Upper lobe of right lung (tissue), 1 donor: ENCODE data around the gene FOXP3. TPM values are rescaled to one million over a fixed set of nuclear protein-coding genes. Genes with fewer than 3 reads are reported as not detected.
"Not testable (repeated sequence)": the region's sequence is repeated elsewhere in the genome, so short reads cannot be mapped to it uniquely, and the experiment has no call there.

Experiments
- ATAC-seq: fragments of 200-7000 bp; cut with Tn5 transposase; one replicate; pipeline ENCODE4 v1.9.1; 2020; ENCODE audit warnings: mild to moderate bottlenecking, moderate library complexity
- DNase-seq: peaks from one replicate; pipeline ENCODE4 v3.0.0-alpha.2; 2020
- H3K27ac ChIP-seq: fragments of 200-600 bp; one replicate; pipeline ENCODE4 v1.8.0; 2022
- H3K27me3 ChIP-seq: fragments of 200-600 bp; one replicate; pipeline ENCODE4 v1.8.0; 2022; ENCODE audit warnings: mild to moderate bottlenecking
- H3K36me3 ChIP-seq: fragments of 200-600 bp; one replicate; pipeline ENCODE4 v1.8.0; 2022
- H3K4me1 ChIP-seq: fragments of 200-600 bp; one replicate; pipeline ENCODE4 v1.8.0; 2022
- H3K4me3 ChIP-seq: fragments of 200-600 bp; one replicate; pipeline ENCODE4 v1.8.0; 2022; ENCODE audit warnings: mild to moderate bottlenecking
- H3K9me3 ChIP-seq: fragments of 200-600 bp; one replicate; pipeline ENCODE4 v1.8.0; 2022
- CTCF ChIP-seq: fragments of 200-600 bp; IDR thresholded peaks from one replicate; pipeline ENCODE4 v1.8.0; 2022; ENCODE audit warnings: antibody characterized with exemption
- intact Hi-C: fragments of 100-400 bp; cut with DNase I; formaldehyde crosslinking; loops from one replicate; pipeline ENCODE4 v1.11.0; 2022
- long read RNA-seq: library from polyadenylated mRNA; unstranded; transcript quantifications from one replicate; pipeline ENCODE4 v2.0.0, GENCODE V29; 2021
- total RNA-seq: library from RNA; stranded (reverse); fragmentation: NEBNext Ultra II Directional; extraction: Animal tissue kit (Norgen Biotek cat#: 25700); gene quantifications from one replicate; pipeline ENCODE4 v1.2.1, GENCODE V29; 2021
- donor health status: DM: no; HTN: yes; CAD: no; lungs with severe emphysema.

FOXP3 gene
- 0.35 TPM for total RNA-seq
- long read RNA-seq: 0 reads

GRCh38 chrX:49264460-49264859 is at the start of gene FOXP3:
FOXP3 (minus strand) TSS chrX:49264710; CDS start chrX:49258505, 6,205 bp downstream.
- Histone ChIP-seq H3K27ac (no peak within 1 kb of the TSS), H3K27me3 (no peaks in the 10 kb centered on the region), H3K4me3 (no peak within 1 kb of the TSS), H3K36me3 (no peaks in the 10 kb centered on the region), H3K4me1 (no peaks in the 10 kb centered on the region), H3K9me3 (no peaks in the 10 kb centered on the region)
- ATAC-seq: no peak
- no peak for DNase-seq
- intact Hi-C loops: no loop called here
- no peak for TF ChIP-seq CTCF

- Histone ChIP-seq H3K4me1 (no peaks in the 10 kb centered on the region), H3K27ac (no peak overlapping the region), H3K27me3 (no peaks in the 10 kb centered on the region), H3K9me3 (no peaks in the 10 kb centered on the region), H3K4me3 (no peak overlapping the region), H3K36me3 (no peaks in the 10 kb centered on the region)
- intact Hi-C loops: no loop called here
- TF ChIP-seq CTCF: no peak
- ATAC-seq (no peak), DNase-seq (no peak)
Measured at GRCh38 chrX:49312176-49312575, 47.7 kb upstream of the FOXP3 start.

- no peak for ATAC-seq
- H3K4me3 ChIP-seq: no peak overlapping the region
- H3K27ac ChIP-seq: no peak overlapping the region
Measured at GRCh38 chrX:49310371-49310770, 45.9 kb upstream of the FOXP3 start.

GRCh38 chrX:49309401-49309981 is 45.0 kb upstream of the FOXP3 start:
- no peaks in the 10 kb centered on the region for H3K36me3 ChIP-seq
- peak overlapping the region; percentile 78 for H3K27ac ChIP-seq
- no peaks in the 10 kb centered on the region for H3K27me3 ChIP-seq
- intact Hi-C loops: no loop called here
- H3K4me1 ChIP-seq: no peaks in the 10 kb centered on the region
- DNase-seq (no peak), ATAC-seq (no peak)
- no peaks in the 10 kb centered on the region for H3K9me3 ChIP-seq
- H3K4me3 ChIP-seq: peak overlapping the region; percentile 46
- no peak for TF ChIP-seq CTCF

More at GRCh38 chrX:49310371-49310770, 45.9 kb upstream of the FOXP3 start:
- no peaks in the 10 kb centered on the region for H3K9me3 ChIP-seq
- intact Hi-C loops: no loop called here
- DNase-seq: no peak
- no peaks in the 10 kb centered on the region for H3K27me3 ChIP-seq
- H3K4me1 ChIP-seq: no peaks in the 10 kb centered on the region
- no peaks in the 10 kb centered on the region for H3K36me3 ChIP-seq
- no peak for TF ChIP-seq CTCF

- peak overlapping the region; percentile 46 for H3K4me3 ChIP-seq
- TF ChIP-seq CTCF: no peak
- intact Hi-C loops: no loop called here
- no peaks in the 10 kb centered on the region for H3K27me3 ChIP-seq
- no peaks in the 10 kb centered on the region for H3K4me1 ChIP-seq
- H3K36me3 ChIP-seq: no peaks in the 10 kb centered on the region
- DNase-seq (peak; percentile 68), ATAC-seq (peak; percentile 91)
- H3K9me3 ChIP-seq: no peaks in the 10 kb centered on the region
- peak overlapping the region; percentile 78 for H3K27ac ChIP-seq
Measured at GRCh38 chrX:49308604-49309269, 44.2 kb upstream of the FOXP3 start.

GRCh38 chrX:49307775-49308174 is 43.3 kb upstream of the FOXP3 start:
- DNase-seq, H3K9me3 ChIP-seq, H3K27ac ChIP-seq, ATAC-seq, H3K4me3 ChIP-seq, H3K36me3 ChIP-seq, H3K4me1 ChIP-seq, H3K27me3 ChIP-seq, intact Hi-C loops: not testable (repeated sequence)
